LNCaP clone FGC (cell line): ENCODE measurements around the gene STK24.

Source experiments
- DNase-seq: peaks from one replicate; pipeline ENCODE4 v3.0.0-alpha.2; 2011; ENCODE audit warnings: low read depth
- H3K4me3 ChIP-seq: 2 replicates; pipeline ENCODE4 v1.5.1; 2011; ENCODE audit warnings: mild to moderate bottlenecking, low read depth, low read length, control low read depth
- CTCF ChIP-seq: IDR thresholded peaks from 2 replicates; pipeline ENCODE4 v1.5.1; 2012; ENCODE audit warnings: mild to moderate bottlenecking; ENCODE audit not compliant: control insufficient read depth, insufficient read depth; ENCODE audit errors: extremely low read depth

The STK24 gene

GRCh38 chr13:98411013-98411412 is 165.9 kb downstream of the STK24 start:
- TF ChIP-seq CTCF = no peak
- no peak overlapping the region for H3K4me3 ChIP-seq
- DNase-seq = no peak

- no peak for TF ChIP-seq CTCF
- H3K4me3 ChIP-seq = no peak overlapping the region
Observed at GRCh38 chr13:98410612-98411011, 166.3 kb downstream of the STK24 start.

GRCh38 chr13:98409281-98409680 is 167.6 kb downstream of the STK24 start:
- no peak overlapping the region for H3K4me3 ChIP-seq
- no peak for DNase-seq
- no peak for TF ChIP-seq CTCF

More at GRCh38 chr13:98410612-98411011, 166.3 kb downstream of the STK24 start:
- no peak for DNase-seq

GRCh38 chr13:98407575-98407974 is 169.3 kb downstream of the STK24 start:
- no peak for DNase-seq
- no peak overlapping the region for H3K4me3 ChIP-seq
- TF ChIP-seq CTCF = no peak

GRCh38 chr13:98406971-98407370 is 169.9 kb downstream of the STK24 start:
- no peak overlapping the region for H3K4me3 ChIP-seq
- no peak for DNase-seq
- no peak for TF ChIP-seq CTCF

- TF ChIP-seq CTCF = peak; percentile 24; the same call in 1 of the 2 replicates
- no peak overlapping the region for H3K4me3 ChIP-seq
- no peak for DNase-seq
Observed at GRCh38 chr13:98406427-98406826, 170.5 kb downstream of the STK24 start.

GRCh38 chr13:98405690-98406344 is 171.1 kb downstream of the STK24 start:
- no peak overlapping the region for H3K4me3 ChIP-seq
- DNase-seq = no peak
- TF ChIP-seq CTCF = no peak
